C4-2B (cell line): ENCODE data around the gene GEMIN2.
"Not testable (repeated sequence)": the region's sequence is repeated elsewhere in the genome, so short reads cannot be mapped to it uniquely, and the experiment has no call there.

Source experiments
- H3K27ac ChIP-seq: fragments of 450-650 bp; 2 replicates; pipeline ENCODE4 v1.5.1; 2017
- ZFX ChIP-seq: fragments of 450-650 bp; IDR thresholded peaks from 2 replicates; pipeline ENCODE4 v1.6.1; 2017
- TF ChIP-seq, protein P1 (sequence below): fragments of 450-650 bp; conservative IDR thresholded peaks from 2 replicates; pipeline ENCODE4 v1.5.1; 2017; ENCODE audit warnings: mild to moderate bottlenecking

The GEMIN2 gene

DNA sequence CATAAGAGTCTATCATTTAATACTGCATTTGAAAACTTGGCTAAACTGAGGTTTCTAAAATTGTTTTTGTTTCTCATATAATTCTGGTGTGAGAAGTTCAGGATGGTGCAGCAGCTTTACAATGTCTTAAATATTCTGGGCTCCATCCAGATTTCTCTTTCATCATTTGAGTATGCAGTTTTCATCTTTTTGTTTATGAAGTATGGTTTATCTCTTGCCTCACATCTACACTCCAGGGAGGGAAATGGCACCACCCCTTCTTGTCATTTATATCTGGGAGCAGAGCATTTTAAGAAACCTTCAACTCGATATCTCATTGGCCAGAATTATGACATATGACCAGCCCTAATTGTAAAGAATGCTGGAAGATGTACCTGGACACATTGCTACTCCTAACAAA, 24.3 kb downstream of the GEMIN2 start:
- TF ChIP-seq, protein P1, sequence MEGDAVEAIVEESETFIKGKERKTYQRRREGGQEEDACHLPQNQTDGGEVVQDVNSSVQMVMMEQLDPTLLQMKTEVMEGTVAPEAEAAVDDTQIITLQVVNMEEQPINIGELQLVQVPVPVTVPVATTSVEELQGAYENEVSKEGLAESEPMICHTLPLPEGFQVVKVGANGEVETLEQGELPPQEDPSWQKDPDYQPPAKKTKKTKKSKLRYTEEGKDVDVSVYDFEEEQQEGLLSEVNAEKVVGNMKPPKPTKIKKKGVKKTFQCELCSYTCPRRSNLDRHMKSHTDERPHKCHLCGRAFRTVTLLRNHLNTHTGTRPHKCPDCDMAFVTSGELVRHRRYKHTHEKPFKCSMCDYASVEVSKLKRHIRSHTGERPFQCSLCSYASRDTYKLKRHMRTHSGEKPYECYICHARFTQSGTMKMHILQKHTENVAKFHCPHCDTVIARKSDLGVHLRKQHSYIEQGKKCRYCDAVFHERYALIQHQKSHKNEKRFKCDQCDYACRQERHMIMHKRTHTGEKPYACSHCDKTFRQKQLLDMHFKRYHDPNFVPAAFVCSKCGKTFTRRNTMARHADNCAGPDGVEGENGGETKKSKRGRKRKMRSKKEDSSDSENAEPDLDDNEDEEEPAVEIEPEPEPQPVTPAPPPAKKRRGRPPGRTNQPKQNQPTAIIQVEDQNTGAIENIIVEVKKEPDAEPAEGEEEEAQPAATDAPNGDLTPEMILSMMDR, result no peak
- TF ChIP-seq ZFX, result no peak
- no peak overlapping the region for H3K27ac ChIP-seq

DNA sequence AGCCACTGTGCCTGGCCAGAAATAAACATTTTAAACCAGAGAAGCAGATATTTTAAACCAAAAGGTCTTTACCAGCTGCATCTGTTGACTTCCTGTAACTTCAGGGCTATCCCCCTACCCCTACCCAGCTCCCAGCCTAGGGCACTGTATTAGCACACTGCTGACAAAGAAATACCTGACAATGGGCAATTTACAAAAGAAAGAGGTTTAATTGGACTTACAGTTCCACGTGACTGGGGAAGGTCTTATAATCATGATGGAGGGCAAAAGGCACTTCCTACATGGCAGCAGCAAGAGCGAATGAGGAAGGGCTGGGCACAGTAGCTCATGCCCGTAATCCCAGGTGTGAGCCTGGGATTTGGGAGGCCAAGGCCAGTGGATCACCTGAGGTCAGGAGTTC, 26.0 kb downstream of the GEMIN2 start:
- no peak for TF ChIP-seq ZFX
- TF ChIP-seq, protein P1, result no peak
- H3K27ac ChIP-seq, result no peak overlapping the region

DNA sequence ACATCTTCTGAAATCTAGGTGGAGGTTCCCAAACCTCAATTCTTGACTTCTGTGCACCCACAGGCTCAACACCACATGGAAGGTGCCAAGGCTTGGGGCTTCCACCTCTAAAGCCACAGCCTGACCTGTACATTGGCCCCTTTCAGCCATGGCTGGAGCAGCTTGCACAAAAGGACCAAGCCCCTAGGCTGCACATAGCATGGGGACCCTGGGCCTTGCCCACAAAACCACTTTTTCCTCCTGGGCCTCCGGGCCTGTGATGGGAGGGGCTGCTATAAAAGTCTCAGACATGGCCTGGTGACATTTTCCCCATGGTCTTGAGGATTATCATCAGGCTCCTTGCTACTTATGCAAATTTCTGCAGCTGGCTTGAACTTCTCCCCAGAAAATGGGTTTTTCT, 27.5 kb downstream of the GEMIN2 start:
- H3K27ac ChIP-seq, result not testable (repeated sequence)

DNA sequence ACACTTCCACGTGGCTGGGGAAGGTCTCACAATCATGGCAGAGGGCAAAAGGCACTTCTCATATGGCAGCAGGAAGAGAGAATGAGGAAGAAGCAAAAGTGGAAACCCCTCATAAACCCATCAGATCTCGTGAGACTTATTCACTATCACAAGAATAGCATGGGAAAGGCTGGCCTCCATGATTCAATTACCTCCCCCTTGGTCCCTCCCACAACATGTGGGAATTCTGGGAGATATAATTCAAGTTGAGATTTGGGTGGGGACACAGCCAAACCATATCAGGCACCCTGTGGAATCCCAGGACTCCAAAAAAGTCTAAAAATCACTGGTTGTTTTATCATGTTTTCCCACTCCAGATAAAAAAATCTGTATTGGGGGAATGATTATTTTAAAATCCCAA, 29.1 kb downstream of the GEMIN2 start:
- not testable (repeated sequence) for H3K27ac ChIP-seq

DNA sequence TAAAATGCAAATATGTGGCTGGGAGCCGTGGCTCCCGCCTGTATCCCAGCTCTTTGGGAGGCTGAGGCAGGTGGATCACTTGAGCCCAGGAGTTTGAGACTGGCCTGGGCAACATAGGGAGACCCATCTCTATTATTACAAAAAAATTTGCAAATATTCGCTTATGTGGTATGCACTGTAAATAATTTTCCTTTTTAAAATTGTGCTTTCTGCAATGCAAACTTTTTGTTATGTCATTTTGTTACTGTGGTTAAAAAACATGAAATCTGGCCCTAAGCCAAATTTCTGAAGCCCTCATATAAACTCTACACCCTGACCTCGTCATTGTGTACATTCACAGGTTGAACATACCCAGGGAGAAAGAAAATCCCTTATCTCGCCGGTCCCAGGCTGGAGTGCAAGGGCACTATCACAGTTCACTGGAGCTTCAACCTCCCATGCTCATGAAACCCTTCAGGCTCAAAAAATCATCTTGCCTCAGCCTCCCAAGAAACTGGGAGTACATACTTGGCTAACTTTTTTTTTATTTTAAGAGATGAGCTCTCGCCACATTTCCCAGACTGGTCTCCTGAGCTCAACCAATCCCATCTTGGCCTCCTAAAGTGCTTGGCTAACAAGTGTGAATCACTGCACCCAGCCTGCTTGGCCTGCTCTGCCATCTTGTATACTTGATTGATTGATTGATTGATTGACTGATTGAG, 31.3 kb downstream of the GEMIN2 start:
- no peak overlapping the region for H3K27ac ChIP-seq
- no peak for TF ChIP-seq ZFX
- TF ChIP-seq, protein P1, result no peak

DNA sequence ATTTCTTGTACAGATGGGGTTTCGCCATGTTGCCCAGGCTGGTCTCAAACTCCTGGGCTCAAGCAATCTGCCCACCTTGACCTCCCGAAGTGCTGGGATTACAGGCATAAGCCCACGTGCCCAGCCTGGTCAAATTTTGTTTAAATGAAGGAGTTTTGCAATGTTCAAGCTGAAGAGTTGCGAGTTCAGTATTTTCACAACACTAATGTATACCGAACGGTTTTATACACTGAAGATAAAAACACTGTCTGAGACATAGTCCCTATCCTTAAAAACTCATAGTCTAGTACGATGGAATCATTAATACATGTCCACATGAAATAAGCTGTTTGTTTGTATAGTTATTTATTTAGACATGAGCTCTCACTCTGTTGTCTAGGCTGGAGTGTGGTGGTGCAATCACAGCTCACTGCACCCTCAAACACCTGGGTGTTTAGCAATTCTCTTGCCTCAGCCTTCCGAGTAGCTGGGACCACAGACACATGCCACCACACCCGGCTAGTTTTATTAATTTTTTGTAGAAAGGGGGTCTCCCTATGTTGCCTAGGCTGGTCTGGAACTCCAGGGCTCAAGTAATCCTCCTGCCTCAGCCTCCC, 40.6 kb downstream of the GEMIN2 start:
- no peak overlapping the region for H3K27ac ChIP-seq
- TF ChIP-seq ZFX, result no peak
- TF ChIP-seq, protein P1, result no peak

DNA sequence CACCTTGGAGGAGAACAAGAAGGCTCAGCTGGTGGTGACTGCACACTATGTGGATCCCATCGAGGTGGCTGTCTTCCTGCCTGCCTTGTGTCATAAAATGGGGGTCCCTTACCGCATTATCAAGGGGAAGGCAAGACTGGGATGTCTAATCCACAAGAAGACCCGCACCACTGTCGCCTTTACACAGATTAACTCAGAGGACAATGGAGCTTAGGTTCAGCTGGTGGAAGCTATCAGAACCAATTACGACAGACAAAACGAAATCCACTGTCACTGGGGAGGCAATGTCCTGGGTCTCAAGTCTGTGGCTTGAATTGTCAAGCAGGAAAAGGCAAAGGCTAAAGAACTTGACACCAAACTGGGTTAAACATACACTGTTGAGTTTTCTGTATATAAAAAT, 43.4 kb downstream of the GEMIN2 start:
- no peak overlapping the region for H3K27ac ChIP-seq
- TF ChIP-seq ZFX, result no peak
- TF ChIP-seq, protein P1, result no peak

DNA sequence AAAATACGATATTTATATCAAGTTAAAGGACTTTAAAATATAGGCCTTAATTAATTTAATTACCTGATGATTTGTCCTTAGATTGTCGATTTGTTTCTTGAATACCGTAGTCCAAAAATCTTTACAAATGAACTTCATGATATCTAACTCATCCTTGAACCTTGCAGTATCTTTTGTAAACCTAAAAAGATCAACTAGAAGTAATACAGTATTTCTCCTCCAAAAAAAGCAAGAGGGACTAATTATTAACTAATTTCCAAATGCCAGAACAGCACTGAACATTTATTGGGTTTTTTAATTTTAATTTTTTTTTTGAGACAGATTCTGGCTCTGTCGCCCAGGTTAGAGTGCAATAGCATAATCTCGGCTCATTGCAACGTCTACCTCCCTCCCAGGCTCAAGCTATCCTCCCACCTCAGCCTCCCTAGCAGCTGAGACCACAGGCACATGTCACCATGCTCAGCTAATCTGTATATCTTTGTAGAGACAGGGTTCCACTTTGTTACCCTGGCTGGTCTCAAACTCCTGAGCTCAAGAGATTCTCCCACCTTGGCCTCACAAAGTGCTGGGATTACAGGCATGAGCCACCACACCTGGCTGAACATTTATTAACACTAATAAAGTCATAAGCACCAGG, 44.2 kb downstream of the GEMIN2 start:
- TF ChIP-seq ZFX, result no peak
- TF ChIP-seq, protein P1, result no peak

More for the DNA sequence above, 44.2 kb downstream of the GEMIN2 start:
- H3K27ac ChIP-seq, result no peak overlapping the region
